Measurements from ENCODE around the gene C14orf119. TPM values are rescaled to one million over a fixed set of nuclear protein-coding genes. Genes with fewer than 3 reads are reported as not detected.

The C14orf119 gene
- total and polyA plus RNA-seq, 9 of the 15 experiments (the other 6 are each of a cell fraction or from before 2014, with no cell fraction given): 36.7 to 251 (median 51.8) TPM

DNA sequence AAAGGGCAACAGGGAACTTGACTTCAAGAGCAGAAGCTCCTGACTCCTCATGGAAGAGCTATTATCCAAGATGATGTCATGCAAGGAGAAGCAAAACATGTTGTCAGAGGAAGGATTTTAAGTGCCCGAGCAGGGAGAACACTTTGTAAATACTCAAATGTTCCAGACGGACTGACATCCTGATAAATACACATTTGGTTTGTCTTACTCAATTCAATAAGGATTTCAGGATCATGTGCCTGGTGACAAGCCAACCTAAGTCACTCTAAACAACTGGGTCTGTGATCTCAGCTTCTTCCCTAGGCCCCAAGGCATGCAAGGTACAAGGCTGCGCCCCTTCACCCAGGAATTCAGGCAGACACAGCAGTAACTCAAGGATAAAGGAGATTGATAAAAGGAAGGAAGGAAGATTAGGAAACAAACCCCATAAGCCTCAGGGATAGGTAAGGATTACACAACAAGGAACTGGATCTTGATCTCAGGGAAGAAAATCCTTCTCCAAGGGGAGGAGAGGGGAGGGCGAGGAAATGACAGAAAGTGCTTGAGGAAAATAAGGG is 50.6 kb downstream of the C14orf119 start (continued):
- TF ChIP-seq, protein P1, sequence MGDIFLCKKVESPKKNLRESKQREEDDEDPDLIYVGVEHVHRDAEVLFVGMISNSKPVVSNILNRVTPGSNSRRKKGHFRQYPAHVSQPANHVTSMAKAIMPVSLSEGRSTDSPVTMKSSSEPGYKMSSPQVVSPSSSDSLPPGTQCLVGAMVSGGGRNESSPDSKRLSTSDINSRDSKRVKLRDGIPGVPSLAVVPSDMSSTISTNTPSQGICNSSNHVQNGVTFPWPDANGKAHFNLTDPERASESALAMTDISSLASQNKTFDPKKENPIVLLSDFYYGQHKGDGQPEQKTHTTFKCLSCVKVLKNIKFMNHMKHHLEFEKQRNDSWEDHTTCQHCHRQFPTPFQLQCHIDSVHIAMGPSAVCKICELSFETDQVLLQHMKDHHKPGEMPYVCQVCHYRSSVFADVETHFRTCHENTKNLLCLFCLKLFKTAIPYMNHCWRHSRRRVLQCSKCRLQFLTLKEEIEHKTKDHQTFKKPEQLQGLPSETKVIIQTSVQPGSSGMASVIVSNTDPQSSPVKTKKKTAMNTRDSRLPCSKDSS (IDR thresholded peaks at IDR 0.05; ENCODE audit: low read depth, partially characterized antibody): no peak
- TF ChIP-seq NCOA2 (IDR thresholded peaks at IDR 0.05; ENCODE audit: partially characterized antibody in 2 of 2) (no peak), ZNF212 (CRISPR knock-in tag; IDR thresholded peaks at IDR 0.05) (no peak), MED1 (CRISPR knock-in tag; IDR thresholded peaks at IDR 0.05; ENCODE audit: borderline replicate concordance) (no peak), POLR3G (IDR thresholded peaks at IDR 0.05; ENCODE audit: extremely low read depth, insufficient read length, insufficient replicate concordance) (no peak), STAT5B (CRISPR knock-in tag; IDR thresholded peaks at IDR 0.05) (no peak)
- TF ChIP-seq, protein P2, sequence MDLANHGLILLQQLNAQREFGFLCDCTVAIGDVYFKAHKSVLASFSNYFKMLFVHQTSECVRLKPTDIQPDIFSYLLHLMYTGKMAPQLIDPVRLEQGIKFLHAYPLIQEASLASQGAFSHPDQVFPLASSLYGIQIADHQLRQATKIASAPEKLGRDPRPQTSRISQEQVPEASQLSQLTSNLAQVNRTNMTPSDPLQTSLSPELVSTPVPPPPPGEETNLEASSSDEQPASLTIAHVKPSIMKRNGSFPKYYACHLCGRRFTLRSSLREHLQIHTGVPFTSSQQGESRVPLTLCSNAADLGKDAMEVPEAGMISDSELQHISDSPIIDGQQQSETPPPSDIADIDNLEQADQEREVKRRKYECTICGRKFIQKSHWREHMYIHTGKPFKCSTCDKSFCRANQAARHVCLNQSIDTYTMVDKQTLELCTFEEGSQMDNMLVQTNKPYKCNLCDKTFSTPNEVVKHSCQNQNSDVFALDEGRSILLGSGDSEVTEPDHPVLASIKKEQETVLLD (IDR thresholded peaks at IDR 0.05): no peak

All from K562 (cell line).